GDM1 (cell line): ENCODE measurements around the gene CEACAM3.
A peak's percentile ranks its signal among the peaks of the same experiment; 100 is the strongest.
"Not testable (repeated sequence)": the region's sequence is repeated elsewhere in the genome, so short reads cannot be mapped to it uniquely, and the experiment has no call there.

Source experiments
- DNase-seq: peaks from one replicate; lab custom pipeline; 2025; lab: John Stamatoyannopoulos, UW

The CEACAM3 gene

DNA sequence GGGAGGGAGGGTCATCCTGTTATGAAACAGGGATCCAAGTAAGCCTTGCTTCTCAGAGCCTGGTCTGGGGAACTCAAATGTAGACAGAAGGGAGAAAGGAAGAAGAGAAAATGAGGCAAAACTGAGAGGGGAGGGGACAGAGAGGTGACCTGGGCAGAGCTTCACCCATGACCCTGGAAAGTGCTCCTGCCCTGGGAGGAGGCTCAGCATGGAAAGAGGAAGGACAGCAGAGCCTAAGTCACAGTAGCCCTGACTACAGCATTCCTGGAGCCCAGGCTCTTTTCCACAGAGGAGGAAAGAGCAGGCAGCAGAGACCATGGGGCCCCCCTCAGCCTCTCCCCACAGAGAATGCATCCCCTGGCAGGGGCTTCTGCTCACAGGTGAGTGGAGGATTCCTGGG lies at the start of gene CEACAM3:
CEACAM3 (plus strand) TSS at position 226 of the 400 bp plus-strand sequence; CDS start at position 317, 91 bp downstream.
- DNase-seq, result no peak

DNA sequence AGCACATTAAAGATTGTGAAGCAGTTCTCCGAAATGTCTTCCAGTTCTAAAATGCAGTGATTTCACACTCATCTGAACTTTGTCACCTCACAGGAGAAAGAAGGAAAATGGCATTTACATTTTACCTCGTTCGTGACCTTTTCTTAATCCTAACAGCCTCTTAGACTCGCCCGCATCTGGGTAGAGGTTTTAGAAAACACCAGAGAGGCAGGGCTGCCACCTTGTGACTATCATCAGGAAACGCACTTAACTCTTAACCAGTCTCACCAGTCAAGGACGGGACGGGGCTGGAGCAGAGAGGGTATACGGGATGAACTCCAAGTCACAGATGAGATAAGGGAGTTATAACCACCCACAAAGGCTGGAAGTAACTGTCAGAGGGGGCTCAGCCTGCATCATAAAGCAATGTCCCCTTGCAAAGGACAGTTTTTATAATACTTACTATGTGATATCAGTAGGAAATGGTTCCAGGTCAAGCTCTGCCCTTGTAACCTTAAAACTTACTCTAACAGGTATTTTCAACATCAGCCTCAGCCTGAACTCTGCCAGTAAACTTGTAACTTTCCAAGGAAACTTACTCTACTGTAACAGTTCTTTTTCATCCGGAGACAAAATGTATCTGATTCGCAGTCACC lies 49.7 kb upstream of the CEACAM3 start:
- DNase-seq, result peak; percentile 43

DNA sequence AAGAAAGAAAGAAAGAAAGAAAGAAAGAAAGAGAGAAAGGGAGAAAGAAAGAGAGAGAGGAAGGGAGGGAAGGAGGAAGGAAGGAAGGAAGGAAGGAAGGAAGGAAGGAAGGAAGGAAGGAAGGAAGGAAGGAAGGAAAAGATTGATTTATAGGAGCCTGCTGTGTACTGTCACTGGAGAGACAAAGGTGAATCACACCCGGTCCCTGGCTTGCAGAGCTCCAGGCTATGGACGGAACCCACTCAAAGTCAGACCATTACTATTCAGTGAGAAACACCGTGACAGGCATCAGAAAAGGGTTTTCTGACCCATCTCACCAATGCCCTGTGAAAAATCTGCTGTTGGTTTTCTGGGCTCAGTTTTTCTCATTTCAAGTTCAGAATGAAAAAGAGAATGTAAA lies 48.4 kb upstream of the CEACAM3 start:
- DNase-seq, result no peak

DNA sequence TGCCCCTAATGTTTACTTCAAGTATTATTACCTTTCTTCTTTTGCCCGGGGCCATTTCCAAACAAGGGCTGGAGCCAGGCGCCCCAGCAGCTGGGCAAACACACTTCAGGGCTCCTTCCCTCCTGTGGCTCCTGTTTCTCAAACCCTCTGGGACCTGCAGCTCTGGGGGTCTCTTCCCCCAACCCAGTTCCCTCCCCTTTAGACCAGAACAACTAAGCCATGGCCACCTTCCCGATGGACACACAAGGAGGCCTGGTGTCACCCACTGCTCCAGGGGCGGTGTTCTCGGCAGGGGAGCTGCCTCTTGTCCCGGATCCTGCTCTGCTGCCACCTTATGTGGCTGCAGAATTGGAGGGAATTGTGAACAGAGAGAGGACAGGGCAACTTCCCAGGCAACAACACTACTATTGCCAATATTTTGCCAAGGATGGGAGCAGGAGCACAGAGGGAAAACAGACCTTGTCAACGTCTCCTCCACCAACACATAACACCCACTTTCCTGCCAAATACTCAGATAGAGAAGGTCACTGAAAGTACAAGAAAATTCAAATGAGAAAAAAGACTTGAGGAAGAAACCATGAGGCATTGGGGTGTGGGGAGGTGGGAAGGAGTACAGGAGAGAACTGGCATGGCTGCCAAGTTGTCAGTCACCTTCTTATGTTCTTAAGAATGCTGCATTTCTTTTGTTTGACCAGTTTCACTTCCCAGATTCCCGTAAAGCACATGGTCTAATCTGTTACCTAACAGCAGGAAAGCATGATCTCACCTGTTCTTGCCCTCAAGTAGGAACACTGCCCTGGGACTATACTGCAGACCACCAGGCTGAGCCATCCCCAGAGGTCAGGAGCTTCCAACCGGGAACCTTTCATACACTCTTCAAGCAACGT lies 45.9 kb upstream of the CEACAM3 start:
- not testable (repeated sequence) for DNase-seq

DNA sequence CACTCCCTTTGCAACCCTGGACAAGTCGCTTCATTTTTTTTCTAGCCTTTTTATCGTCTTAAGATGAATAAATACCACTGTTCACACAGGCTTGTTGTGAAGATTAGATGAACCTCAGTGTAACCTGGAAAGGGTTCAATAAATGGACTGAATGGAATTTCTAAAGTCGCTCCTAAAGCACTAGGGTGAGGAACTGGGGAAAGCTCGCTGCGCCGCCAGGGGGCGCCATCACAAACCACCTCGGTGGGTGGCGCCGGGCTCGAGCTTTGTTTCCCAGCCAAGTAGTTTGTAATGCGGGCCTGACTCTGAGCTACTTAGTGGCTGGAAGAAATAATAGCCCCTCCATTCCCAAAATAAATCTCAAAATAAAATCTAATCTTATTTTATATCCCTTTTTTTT lies 43.2 kb upstream of the CEACAM3 start:
- peak; percentile 53 for DNase-seq

DNA sequence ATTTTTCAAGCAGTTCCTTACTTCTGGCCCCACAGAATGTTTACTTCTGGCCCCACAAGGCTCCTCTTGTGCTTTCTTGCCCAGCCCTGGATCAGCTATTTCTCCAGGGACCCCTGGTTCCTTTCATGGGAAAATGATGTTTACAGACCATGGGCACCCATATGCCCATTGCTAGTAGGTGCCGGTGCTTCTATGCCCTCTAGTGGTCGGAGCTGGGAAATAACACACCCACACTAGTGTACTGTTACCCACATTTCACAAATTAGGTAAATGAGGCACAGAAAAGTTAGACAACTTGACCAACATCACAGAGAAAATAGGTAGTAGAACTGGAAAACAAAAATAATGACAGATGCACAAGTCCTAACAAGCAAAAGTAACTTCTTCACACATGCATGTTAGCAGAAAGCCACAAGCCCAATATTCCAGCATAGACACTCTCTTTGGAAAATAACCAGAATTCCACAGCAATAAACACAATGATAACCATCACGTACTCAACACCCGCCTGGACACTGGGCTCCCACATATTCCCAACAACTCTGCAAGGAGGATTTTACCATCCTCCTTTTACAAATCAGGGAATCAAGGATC lies 42.4 kb upstream of the CEACAM3 start:
- peak; percentile 27 for DNase-seq

DNA sequence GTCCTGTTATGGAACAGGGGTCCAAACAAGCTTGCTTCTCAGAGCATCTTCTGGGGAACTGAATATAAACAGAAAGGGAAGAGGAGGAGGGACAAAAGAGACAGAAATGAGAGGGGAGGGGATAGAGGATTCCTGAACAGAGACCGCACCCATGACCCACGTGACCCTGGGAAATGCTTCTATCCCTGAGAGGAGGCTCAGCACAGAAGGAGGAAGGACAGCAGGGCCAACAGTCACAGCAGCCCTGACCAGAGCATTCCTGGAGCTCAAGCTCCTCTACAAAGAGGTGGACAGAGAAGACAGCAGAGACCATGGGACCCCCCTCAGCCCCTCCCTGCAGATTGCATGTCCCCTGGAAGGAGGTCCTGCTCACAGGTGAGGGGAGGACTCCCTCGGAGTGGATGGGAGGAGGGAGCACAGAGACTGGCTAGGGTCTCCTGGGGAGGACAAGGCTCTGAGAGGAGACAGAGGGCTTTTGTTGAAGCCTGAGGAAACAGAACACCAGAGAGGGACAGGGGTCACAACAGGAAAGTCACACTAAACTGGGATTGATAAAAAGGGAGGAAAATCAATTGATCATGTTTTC lies 41.0 kb upstream of the CEACAM3 start, which contains the start of gene CEACAM6:
CEACAM6 (plus strand) TSS at position 203 of the 586 bp plus-strand sequence; CDS start at position 312, 109 bp downstream.
- no peak for DNase-seq

DNA sequence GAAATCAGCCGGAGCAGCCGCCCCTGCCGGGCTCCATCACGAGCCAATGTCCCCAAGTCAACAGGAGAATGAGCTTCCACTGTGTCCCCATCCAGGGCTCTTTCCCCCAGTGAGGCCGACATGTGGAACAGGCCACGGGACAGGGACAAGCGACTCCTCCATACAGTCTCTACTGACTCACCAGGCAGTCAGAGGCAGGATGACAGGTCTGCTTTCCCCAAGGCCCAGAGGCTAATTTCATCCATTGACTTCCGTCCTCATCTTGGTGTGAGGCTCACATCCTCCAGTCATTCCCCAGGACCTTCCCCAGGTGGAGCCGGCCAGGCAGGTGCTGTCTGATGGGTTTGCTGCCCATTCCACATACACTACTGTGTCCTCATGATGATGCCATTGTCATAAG lies 37.5 kb upstream of the CEACAM3 start:
- no peak for DNase-seq

DNA sequence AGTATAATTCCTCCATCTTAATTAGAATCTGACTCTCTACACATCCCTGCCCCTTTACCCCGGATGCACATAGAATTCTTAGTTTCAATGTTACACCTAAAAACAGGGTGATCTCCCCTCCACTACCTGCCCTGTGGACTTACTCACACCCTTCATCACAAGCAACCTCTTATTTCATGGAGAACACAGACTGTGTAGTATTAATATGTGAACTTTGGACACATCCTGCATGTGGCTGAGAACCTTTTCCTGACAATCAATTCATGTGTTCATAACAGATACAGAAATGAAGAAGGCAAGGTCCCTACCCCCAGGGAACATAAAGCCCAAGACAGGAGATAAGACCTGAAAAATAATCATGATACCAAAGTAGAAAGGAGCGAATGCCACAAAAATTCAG lies 29.3 kb upstream of the CEACAM3 start:
- no peak for DNase-seq

DNA sequence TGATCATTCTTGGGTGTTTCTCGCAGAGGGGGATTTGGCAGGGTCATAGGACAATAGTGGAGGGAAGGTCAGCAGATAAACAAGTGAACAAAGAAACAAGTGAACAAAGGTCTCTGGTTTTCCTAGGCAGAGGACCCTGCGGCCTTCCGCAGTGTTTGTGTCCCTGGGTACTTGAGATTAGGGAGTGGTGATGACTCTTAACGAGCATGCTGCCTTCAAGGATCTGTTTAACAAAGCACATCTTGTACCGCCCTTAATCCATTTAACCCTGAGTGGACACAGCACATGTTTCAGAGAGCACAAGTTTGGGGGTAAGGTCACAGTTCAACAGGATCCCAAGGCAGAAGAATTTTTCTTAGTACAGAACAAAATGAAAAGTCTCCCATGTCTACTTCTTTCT lies 28.3 kb upstream of the CEACAM3 start:
- not testable (repeated sequence) for DNase-seq

DNA sequence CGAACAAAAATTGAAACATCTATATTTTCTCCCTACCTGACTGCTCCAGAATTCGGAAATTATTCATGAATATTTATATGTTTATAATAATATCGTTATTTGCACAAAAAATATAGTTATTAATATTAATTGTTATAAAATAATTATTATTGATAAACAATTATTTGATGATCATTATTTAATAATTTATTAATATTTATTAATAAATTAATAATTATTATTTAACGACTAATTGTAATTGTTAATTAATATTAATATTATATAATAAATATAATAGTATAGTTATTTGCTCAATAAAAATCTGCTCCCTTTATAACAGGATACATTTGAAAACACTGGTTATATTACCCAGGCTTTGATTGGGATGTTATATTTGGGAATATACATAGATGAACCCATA lies 26.8 kb upstream of the CEACAM3 start:
- DNase-seq, result no peak

DNA sequence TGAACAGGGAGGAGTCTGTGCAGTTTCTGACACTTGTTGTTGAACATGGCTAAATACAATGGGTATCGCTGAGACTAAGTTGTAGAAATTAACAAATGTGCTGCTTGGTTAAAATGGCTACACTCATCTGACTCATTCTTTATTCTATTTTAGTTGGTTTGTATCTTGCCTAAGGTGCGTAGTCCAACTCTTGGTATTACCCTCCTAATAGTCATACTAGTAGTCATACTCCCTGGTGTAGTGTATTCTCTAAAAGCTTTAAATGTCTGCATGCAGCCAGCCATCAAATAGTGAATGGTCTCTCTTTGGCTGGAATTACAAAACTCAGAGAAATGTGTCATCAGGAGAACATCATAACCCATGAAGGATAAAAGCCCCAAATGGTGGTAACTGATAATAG lies 25.0 kb upstream of the CEACAM3 start:
- no peak for DNase-seq

DNA sequence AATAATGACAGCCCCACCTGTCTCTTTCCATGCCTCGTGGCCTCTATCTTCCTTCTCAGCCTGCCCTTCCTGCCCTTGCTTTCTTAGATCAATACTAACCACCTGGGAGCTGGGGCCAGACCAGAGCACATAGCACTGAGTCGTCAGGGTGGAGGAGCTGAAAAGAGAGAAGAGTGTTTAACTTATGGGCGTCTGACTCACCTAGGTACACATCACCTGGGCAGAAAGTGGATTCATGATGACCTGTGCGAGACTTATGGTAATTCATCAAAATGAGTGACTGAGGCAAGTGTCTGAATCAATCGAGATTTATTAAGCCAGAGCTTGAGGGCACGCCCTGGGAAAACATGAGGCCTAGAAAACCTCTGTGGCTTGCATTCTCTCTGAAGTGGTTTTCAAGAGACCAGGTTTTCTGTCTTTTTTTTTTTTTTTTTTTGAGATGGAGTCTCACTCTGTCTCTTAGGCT lies 21.8 kb upstream of the CEACAM3 start:
- DNase-seq, result no peak

DNA sequence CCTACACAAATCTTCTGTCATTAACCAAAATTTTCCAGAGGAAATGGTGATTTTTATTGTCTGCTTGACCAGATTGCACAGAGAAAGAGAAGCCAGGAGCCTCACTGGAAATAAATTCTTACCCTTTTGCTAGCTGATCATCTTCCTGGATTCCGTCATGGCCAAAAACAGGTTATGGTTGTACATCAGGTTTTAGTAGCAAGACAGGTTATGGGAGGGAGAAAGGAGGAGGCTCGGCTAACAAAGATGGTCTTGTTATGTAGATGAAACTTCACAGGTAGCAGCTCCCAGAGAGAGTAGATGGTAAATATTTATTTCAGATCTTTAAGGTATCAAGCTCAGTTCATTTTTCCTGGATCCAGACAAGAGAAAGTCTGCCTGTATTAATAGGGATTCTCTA lies 19.7 kb upstream of the CEACAM3 start:
- no peak for DNase-seq

DNA sequence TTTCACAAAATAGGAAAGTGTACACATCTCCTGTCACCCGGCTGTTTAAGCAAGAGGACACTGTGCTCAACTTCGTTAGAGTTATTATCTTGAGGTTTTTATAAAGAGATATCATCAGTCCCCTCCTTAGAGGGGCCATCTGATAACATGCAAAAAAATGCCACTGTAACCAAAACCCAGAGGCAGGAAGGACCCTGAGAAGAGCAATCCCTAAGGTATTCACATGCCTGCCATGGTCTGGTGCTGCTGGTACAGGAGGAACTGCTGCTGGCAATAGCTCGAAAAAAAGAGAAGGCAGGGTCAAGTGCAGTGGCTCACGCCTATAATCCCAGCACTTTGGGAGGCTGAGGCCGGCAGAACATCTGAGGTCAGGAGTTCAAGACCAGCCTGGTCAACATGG lies 12.8 kb upstream of the CEACAM3 start:
- peak; percentile 23 for DNase-seq

DNA sequence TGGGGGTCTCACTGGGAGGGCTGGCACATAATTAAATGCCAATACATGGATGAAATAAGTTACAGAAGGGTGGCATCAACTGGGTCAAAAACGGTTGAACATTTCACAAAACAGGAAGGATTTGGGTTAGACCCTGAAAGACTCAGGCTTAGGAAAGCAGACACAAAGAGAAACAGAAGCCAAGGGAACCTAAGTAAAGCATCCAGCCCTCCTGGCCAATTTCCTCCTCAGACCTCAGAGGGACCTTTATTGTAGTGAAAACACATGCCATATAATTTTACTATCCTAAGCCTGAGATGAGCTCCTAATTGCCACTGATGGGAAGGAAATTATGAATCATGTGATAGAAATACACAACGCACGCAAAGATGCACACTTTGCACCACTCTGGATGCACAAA lies 12.1 kb upstream of the CEACAM3 start:
- DNase-seq, result peak; percentile 61

DNA sequence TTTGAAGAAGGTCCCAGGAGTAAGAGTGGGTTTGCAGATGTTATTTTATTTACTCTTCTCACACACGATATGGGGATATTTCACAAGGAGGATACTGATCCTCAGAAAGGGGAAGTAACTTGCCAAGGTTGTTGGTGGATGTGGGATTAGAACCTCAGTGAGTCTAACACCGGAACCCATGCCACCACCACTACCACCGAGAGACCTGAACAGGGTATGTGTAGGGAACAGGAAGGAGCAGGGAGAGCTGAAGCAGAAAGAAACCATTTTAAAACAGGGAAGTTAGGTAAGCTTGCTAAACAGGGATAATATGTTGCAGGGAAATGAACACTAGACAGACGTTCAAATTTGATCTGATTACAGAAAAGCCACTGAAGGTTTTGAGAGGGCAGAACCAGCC lies 11.6 kb upstream of the CEACAM3 start:
- peak; percentile 88 for DNase-seq

DNA sequence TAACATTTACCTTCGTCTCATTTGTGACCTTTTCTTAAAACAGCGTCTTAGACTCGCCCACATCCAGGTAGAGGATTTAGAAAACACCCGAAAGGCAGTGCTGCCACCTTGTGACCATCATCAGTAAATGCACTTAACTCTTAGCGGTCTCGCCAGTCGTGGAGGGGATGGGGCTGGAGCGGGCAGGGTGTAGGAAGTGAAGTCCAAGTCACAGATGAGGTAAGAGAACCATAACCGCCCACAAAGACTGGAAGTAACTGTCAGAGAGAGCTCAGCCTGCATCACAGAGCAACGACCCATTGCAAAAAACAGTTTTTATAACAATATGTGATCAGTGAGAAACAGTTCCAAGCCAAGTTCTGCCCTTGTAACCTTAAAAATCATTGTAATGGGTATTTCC lies 10.7 kb upstream of the CEACAM3 start:
- DNase-seq, result peak; percentile 91

DNA sequence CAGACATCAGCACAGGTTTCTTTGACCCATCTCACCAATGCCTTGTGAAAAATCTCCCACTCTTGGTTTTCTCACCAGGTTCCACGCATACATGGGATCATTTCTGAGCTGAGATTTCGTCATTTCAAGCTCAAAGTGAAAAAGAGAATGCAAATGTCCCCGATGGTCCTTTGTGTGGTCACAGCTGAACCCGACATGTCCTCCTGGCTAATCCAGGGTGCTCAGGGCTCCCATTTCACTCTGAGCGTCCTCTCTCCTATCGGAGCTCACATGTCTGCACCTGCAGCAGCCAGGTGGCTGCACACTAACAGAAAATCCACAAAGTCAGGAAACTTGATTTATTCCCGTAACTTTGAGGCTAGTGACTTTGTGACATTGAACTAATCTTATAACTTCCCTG lies 9.3 kb upstream of the CEACAM3 start:
- DNase-seq, result no peak

DNA sequence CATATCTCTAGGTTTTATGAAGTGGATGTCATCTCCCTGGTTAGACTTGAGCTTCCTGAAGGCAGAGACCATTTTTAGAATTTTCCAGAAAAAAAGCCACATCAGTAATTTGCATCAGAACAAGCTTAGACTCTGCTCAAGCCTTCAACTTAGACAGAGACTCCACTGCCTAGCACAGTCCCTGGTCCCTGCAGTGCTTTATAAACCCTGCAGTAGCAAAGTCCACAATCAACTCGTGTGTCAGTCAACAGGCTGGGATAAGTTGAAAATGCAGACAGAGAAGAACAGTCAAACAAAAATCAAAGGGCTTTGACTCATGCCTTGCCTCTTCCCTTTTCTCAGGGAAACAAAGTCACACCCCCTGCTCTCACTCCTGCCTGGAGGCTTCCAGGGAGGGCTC lies 7.9 kb upstream of the CEACAM3 start:
- DNase-seq, result not testable (repeated sequence)

DNA sequence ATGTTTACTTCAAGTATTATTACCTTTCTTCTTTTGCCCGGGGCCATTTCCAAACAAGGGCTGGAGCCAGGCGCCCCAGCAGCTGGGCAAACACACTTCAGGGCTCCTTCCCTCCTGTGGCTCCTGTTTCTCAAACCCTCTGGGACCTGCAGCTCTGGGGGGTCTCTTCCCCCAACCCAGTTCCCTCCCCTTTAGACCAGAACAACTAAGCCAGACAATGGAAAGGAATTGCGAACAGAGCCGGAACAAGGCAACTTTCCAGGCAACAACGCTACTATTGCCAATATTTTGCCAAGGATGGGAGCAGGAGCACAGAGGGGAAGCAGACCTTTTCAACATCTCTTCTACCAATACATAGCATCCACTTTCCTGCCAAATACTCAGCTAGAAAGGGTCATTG lies 7.3 kb upstream of the CEACAM3 start:
- not testable (repeated sequence) for DNase-seq
